HPDE6-E6E7 (cell line): ENCODE results near the gene TP53BP2.
"Not testable (repeated sequence)": the region's sequence is repeated elsewhere in the genome, so short reads cannot be mapped to it uniquely, and the experiment has no call there.

Experiments
- DNase-seq: peaks from one replicate; pipeline ENCODE4 v3.0.0; 2011; ENCODE audit warnings: missing footprints; ENCODE audit errors: extremely low spot score

The TP53BP2 gene

GRCh38 chr1:223742856-223743517 is 102.8 kb downstream of the TP53BP2 start:
- no peak for DNase-seq

DNA sequence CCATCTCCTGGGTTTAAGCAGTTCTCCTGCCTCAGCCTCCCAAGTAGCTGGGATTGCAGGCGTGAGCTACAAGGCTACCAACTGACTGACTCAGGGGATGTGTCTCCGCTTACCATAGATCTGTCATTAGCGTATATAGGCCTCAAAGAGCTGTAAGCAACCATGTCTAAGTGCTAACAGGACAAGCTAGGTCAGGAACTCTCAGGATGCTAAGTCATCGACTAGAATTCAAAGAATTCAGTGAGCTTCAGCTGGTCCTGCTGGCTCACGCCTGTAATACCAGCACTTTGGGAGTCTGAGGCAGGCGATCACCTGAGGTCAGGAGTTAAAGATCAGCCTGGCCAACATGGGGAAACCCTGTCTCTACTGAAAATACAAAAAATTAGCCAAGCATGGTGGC is 103.9 kb downstream of the TP53BP2 start:
- peak; percentile 80 for DNase-seq

- not testable (repeated sequence) for DNase-seq
Measured at GRCh38 chr1:223740038-223740736, 105.6 kb downstream of the TP53BP2 start.

DNA sequence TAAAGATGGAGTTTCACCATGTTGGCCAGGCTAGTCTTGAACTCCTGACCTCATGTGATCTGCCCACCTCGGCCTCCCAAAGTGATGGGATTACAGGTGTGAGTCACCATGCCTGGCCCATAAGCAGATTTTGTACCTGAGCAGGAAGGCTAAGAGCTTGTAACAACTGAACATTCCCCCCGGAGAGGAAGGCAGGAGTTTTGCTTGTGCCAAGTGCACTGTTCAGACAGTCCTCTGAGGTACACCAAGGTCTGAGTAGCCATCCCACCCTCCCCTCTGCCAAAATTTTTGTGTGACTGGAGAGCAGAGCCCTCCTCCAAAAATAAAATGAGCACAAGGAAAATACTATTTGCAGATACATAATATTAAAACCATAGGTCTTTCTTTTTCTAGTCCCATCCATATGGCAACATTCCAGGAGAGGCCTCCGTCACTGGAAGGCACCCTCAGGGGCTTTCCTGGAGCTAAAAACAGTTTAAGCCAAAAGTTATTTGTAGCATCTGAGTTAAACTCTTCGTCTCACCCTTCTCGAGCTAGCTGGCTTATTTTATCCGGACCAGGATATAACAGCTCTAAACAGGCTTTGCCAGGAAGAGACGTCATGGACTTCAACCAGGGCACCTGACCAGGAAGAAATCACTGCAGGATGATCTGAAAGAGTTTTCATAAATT is 106.2 kb downstream of the TP53BP2 start:
- peak; percentile 54 for DNase-seq

DNA sequence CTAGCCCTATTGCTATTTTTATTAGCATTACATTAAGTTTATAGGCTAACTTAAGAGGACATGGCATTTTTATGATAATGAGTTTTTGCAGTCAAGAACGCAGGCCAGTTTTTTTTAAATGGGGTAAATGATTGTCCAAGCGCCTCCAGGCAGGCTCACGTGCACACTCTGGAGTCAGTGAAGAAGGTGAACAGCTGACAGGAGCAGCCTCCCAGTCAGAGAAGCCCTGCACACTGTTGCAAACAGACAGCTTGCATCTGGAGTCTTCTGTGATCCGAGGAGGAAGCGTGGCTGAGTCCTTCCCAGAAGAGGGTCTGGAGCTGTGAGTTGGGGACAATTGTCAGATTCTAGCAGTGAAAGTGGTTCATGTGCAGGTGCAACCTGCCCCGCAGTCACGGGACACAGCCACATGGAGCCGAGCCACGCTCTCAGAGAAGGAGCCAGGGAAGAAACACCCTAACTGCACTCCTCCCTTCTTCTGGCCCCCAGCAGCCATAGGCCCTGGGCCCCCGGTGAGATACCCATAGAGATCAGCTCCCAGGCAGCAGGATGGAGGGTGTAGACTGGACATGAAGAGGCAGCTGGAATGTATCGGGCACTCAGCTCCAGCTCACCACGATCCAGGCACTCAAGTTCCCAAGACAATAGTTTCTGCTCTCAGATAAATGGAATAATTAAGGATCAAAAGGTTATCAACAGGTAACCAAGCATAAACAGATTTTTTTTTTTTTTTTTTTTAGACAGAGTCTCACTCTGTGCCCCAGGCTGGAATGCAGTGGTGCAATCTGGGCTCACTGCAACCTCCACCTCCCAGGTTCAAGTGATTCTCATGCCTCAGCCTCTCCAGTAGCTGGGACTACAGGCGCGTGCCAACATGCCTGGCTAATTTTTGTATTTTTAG is 107.0 kb downstream of the TP53BP2 start:
- peak; percentile 48 for DNase-seq

DNA sequence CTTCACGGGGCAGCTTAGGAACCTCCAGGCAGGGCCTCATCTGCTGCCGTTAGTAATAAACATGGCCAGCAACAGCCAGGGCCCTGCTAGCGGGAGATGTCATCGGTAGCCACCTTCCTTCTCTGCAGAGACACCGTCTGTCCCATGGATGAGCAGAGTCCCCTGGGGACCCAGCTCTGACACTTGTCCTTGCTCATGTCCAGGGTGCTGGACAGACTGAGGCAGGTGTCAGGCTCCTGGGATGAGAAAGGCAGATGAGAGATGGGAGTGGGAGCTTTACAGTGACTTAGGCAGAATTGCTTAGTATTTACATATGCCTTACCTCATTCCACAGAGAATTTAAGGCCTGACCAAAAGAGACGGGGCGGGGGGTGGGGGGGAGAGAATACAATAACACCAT is 108.4 kb downstream of the TP53BP2 start:
- DNase-seq: no peak

DNA sequence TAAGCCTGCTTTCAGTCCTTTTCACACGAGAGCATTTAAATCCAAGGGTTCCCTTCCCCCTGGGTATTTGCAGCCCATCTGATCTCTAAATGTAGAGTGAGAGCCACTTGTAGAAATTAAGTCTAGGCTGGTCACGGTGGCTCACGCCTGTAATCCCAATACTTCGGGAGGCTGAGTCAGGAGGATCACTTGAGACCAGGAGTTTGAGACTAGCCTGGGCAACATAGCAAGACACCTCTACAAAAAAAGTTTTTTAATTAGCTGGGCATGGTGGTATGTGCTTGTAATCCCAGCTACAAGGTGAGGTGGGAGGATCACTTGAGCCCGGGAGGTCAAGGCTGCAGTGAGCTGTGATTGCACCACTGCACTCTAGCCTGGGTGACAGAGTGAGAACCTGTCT is 109.1 kb downstream of the TP53BP2 start:
- DNase-seq: not testable (repeated sequence)

DNA sequence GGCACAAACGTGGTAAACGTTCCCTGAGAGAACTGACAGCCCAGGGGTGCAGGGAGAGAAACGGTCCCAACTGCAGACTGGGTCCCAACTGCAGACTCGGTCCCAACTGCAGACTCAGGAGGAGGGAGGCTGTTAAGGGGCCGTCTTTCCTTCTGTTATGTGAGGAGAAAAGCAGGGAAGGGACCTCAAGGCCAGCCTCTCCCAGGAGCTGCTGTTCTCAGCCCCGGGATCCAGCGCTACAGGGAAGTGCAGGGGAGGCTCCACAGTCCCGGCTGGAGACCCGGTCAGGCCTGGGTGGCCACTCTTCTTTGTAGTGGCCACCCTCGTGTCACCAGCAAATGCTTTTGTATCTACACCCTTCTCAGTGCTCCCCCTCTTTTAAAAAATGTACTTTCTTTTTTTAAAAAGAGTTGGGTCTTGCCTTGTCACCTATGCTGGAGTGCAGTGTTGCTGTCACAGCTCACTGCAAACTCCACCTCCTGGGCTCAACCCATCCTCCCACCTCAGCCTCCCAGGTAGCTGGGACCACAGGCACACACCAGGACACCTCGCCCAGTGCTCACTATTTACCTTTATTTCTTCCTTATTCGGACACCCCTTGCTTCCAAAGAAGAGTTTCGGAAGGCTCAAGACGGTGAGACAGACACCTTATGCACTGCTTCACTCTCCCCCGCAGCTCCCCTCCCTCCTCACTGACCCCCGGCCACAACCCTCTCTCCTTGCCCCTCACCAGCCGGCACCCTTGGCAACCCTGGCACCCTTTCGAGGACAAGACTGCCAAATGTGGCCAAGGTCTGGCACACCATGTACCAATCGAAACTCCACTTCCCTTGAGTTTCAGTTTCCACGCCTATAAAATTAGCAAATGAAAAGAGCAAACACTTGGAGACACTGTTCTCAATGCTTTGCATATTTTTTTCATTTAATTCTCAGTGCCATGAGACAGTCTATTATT is 111.6 kb downstream of the TP53BP2 start:
- no peak for DNase-seq

DNA sequence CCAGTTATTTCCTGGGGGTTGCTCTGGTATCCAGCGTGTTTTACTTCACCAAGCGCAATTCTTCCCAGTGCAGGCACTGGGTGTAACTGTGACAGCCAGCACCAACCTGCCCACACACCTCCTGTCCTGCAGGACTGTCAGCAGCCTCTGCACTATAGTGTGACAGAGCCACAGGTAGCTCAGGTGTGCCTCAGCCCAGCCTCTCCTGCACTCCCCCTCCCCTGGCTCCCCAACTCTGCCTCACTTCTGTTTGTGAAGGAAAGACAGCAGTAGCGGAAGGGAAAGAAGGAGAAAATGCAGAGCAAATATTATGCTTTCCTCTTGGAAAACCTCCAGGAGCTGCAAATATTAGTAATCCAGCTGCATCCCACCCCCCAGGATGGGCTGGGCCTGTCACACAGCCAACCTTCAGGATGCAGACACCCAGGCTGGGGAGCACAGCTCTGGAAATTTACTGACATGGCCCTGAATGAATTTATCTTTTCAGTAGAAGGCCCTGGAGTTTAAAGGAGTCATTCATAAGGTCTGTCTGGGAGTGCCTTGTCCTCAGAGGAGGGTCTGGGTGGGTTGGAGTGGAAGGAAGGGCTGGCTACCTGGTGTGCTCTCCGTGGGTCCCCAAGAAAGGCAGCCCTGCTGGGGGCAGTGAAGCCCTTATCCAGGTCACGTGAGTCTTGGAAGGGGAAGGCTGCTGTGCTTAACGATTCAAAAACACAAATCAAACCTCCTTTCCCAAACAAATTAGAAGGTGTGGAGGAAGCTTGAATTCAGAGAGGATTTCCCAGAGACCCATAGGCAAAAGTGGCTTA is 112.6 kb downstream of the TP53BP2 start:
- DNase-seq: no peak

- no peak for DNase-seq
Measured at GRCh38 chr1:223731133-223731770, 114.5 kb downstream of the TP53BP2 start.

DNA sequence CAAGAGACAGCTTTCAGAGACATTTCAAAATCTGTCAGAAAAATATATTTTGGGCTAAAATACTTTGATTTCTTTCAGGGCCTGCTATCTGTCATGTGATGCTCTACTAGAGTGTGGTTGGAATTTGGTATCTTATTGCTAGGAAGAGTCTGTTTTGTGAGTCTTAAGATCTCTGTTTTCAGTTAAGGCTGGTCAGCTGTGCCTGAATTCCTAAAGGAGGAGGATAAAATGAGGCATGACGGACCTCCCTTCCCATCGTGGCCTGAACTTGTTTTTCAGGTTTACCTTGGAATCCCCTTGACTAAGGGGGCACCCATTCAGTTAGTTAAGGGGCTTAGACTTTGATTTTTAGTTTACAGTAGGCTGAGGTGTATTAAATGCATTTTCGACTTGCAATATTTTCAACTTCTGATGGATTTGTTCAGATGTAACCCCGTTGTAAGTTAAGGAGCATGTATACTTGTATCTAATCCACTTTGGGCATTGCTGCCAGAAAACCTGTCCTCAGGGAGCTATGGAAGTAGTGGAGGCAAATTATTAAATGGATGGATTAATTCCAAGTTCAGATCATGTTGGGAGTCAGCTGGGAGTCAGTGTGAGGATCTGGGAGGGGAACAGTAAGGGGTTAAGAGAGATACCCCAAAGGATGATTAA is 115.1 kb downstream of the TP53BP2 start:
- no peak for DNase-seq

GRCh38 chr1:223729906-223730305 is 115.8 kb downstream of the TP53BP2 start:
- DNase-seq: no peak
